Retinal pigment epithelial cell (primary cell): Measurements from ENCODE around the gene FOS.

Experiments
- DNase-seq: peaks from one replicate; pipeline ENCODE4 v3.0.0-alpha.2; 2010; ENCODE audit warnings: low read depth
- H3K4me3 ChIP-seq: 2 replicates; pipeline ENCODE4 v1.5.1; 2011; ENCODE audit warnings: mild to moderate bottlenecking, low read length, control low read depth, moderate library complexity
- CTCF ChIP-seq: conservative IDR thresholded peaks from 2 replicates; pipeline ENCODE4 v1.5.1; 2011; ENCODE audit warnings: low read depth, low read length, control low read depth, inconsistent platforms

Gene FOS

GRCh38 chr14:75250800-75251199 lies 27.8 kb upstream of the FOS start:
- no peak overlapping the region for H3K4me3 ChIP-seq
- DNase-seq, result no peak
- TF ChIP-seq CTCF, result no peak

GRCh38 chr14:75252254-75252837 lies 26.3 kb upstream of the FOS start:
- no peak overlapping the region for H3K4me3 ChIP-seq
- no peak for TF ChIP-seq CTCF
- DNase-seq, result no peak

GRCh38 chr14:75254381-75254822 lies 24.2 kb upstream of the FOS start:
- DNase-seq, result no peak
- no peak for TF ChIP-seq CTCF
- no peak overlapping the region for H3K4me3 ChIP-seq

GRCh38 chr14:75254901-75255584 lies 23.6 kb upstream of the FOS start:
- no peak overlapping the region for H3K4me3 ChIP-seq
- DNase-seq, result no peak
- TF ChIP-seq CTCF, result no peak

GRCh38 chr14:75258079-75258802 lies 20.4 kb upstream of the FOS start:
- peak; percentile 64 for DNase-seq
- H3K4me3 ChIP-seq, result peak overlapping the region; percentile 45
- TF ChIP-seq CTCF, result no peak

GRCh38 chr14:75258803-75259509 lies 19.7 kb upstream of the FOS start:
- peak overlapping the region; percentile 55 for H3K4me3 ChIP-seq
- peak; percentile 99 for DNase-seq
- TF ChIP-seq CTCF, result no peak
